KOPT-K1 (cell line): ENCODE data around the gene COLEC12.

Experiments
- H3K27ac ChIP-seq: fragments of 200-600 bp; sonication (generic); 2 replicates; pipeline ENCODE4 v1.5.1; 2016; ENCODE audit warnings: antibody characterized with exemption, mild to moderate bottlenecking, low read depth, low read length; ENCODE audit not compliant: poor library complexity, severe bottlenecking
- H3K36me3 ChIP-seq: fragments of 200-600 bp; sonication (generic); 2 replicates; pipeline ENCODE4 v1.5.1; 2017; ENCODE audit warnings: antibody characterized with exemption, mild to moderate bottlenecking, low read length, moderate library complexity; ENCODE audit not compliant: insufficient read depth
- H3K9me3 ChIP-seq: fragments of 200-600 bp; sonication (generic); 2 replicates; pipeline ENCODE4 v1.5.1; 2017; ENCODE audit warnings: antibody characterized with exemption, low read length, mild to moderate bottlenecking; ENCODE audit not compliant: insufficient read depth, poor library complexity, severe bottlenecking

Gene COLEC12

DNA sequence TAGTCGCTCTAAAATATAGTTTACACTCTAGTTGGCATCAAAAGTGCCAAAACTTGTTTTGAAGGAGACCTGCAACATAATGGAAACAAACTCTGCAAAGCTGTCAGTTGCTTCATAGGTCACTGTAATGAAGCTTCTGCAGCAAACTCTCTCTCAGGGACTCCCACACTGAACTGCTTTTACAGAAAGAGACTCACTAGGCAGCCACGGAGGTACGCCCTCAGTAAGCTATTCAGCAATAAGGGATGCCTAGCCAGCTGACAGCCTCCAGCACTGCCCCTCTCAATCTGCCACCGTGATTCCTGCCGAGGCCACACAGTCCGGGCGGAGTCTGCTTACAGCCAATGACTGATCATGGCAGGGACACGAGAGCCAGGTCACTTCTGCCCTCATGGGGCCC is 51.1 kb downstream of the COLEC12 start:
- H3K27ac ChIP-seq = no peak overlapping the region

DNA sequence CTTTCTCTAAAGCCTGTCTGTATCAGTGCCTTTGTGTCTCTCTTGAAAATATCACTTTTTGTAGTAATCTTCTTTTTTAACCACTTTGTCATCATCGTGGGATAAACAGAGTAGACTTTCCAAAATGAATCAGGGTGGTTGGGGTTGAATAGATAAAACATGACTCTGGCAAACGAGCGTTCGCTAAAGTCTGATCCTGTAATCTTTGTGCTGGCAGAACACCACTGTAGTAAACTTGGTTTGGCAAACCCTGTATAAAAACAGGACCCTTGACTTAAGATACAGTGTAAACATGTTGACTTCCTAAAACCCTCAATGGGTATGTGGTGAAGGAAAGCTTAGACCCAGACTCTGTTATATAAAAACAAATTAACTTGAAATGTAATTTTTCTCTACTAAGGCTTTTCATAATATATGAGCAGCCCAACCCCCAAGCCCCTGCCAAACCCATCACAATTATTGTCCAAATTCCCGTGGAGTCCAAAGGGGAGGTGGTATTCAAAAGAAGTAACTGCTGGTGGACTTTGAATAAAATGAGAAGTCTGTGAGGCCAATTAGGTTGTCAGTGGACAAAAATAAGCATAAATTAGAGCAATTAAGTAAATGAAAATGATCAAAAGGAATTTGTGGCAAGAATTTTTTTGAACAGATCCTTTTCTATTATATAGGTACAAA is 52.2 kb downstream of the COLEC12 start:
- no peaks in the 10 kb centered on the region for H3K36me3 ChIP-seq
- H3K9me3 ChIP-seq = peaks cover 23% of the 10 kb centered on the region
- no peak overlapping the region for H3K27ac ChIP-seq

More for the DNA sequence above, 51.1 kb downstream of the COLEC12 start:
- peaks cover 23% of the 10 kb centered on the region for H3K9me3 ChIP-seq
- no peaks in the 10 kb centered on the region for H3K36me3 ChIP-seq

DNA sequence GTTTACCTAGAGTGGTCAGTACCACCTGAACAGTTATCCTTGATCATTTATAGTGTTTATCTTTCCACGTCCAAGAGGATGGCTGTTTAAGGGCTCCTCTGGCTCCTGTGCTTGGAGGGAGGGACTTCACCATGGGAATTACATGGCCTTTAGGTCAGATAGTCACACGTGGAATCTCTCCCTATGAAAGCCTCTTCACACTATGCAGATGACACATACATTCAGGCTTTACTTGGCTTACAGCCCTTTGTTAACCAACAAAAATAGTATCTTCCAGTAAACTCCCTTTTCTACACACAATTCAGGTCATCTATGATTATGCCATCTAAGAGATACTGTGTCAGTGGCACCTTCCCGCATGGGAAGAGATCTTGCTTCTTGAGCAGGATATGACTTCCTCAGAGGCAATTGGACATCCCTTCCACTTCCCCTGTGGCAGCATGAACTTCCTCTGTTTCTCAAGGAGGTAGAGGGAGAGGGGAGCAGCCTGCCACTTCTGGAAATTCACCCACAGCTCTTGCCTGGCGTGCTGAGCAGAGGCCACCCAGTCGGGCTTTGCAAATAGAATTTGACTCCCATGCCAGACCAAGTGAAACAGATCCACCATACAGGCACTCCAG is 53.5 kb downstream of the COLEC12 start:
- Histone ChIP-seq H3K36me3 (no peaks in the 10 kb centered on the region), H3K9me3 (peaks cover 15% of the 10 kb centered on the region), H3K27ac (no peak overlapping the region)

DNA sequence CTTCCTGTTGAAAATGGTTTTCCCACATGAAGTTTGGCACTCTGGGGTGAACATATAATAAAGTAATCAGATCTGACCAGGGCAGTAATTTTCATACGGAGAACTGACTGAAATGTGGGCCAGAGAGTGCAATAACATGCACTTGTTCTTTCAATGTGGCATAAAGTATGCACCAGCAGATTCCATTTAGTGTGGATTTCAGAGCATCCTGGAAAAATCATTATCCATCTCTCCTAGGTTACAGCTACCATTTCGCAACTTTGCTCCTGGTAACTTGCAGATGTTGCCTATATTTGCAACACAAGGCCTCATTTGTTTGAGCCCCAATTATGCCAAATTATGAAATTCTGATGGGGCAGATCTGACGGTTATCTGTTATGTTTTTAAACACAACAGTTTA is 55.4 kb downstream of the COLEC12 start:
- no peak overlapping the region for H3K27ac ChIP-seq
- no peaks in the 10 kb centered on the region for H3K36me3 ChIP-seq
- no peaks in the 10 kb centered on the region for H3K9me3 ChIP-seq

DNA sequence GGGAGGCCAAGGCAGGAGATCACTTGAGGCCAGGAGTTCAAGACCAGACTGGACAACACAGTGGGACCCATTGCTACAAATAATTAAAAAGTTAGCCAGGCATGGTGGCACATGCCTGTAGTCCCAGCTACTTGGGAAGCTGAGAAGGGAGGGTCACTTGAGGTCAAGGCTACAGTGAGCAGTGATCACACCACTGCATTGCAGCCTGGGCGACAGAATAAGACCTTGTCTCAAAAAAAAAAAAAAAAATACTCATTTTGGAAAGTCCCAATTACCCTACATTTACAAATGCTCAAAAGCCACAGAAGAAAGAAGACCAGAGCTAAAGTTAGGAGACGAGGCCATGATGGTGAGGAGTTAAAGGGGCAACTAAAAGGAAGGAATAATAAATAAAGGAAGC is 61.9 kb downstream of the COLEC12 start:
- Histone ChIP-seq H3K36me3 (no peaks in the 10 kb centered on the region), H3K27ac (no peak overlapping the region)

DNA sequence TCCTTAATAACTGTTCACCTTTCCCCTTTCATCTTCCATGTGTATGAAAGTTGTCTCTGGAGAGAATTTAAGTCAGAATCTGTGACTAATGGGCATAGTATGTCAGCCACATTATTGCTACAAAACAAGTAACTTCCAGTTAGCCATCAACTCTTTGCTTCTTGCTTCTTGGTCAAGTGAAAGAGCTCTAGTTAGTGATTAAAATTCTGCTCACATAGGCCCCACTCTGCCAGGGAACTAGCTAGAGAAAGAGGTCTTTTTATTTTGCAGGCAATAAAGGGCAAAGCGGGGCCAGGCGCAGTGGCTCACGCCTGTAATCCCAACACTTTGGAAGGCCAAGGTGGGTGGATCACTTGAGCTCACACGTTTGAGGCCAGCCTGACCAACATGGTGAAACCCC is 64.6 kb downstream of the COLEC12 start:
- Histone ChIP-seq H3K27ac (no peak overlapping the region), H3K9me3 (no peaks in the 10 kb centered on the region), H3K36me3 (no peaks in the 10 kb centered on the region)

More for the DNA sequence above, 61.9 kb downstream of the COLEC12 start:
- no peaks in the 10 kb centered on the region for H3K9me3 ChIP-seq

DNA sequence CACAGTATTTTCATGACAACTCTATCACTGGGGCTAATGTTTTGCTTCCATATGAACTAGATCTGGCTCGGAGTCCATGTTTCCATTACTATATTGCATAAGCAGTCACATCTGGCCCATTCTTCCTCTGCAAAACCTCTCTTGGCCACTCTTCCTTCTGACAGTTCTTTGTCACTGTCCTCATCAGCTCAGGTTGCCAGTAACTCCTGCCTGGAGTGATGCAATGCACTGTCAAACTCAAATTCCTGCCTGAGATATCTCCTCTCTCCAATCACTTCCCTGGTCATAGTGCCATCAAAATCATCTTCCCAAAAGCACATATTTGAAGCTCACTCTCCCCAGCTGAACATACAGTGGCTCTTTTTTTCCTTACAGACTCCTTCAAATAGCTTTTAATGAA is 66.1 kb downstream of the COLEC12 start:
- Histone ChIP-seq H3K27ac (no peak overlapping the region), H3K9me3 (no peaks in the 10 kb centered on the region), H3K36me3 (no peaks in the 10 kb centered on the region)

DNA sequence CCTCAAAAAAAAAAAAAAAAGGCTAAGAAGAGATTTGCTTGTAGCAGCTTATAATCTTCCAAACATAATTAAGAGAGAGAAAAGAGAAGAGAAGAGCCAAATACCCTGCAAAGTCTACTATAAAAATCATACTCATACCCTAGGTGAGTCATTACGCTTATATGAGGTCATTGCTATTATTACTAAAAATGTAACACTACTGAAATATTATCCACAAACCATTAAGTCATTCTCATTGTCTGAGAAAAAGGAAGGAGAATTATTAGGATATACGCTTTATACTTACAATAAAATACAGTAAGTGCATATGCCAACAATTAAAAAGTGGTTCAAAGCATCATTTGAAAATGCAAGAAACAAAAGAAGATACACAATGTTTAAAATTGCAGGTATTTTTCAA is 66.5 kb downstream of the COLEC12 start:
- no peaks in the 10 kb centered on the region for H3K9me3 ChIP-seq
- no peak overlapping the region for H3K27ac ChIP-seq
- H3K36me3 ChIP-seq = no peaks in the 10 kb centered on the region

DNA sequence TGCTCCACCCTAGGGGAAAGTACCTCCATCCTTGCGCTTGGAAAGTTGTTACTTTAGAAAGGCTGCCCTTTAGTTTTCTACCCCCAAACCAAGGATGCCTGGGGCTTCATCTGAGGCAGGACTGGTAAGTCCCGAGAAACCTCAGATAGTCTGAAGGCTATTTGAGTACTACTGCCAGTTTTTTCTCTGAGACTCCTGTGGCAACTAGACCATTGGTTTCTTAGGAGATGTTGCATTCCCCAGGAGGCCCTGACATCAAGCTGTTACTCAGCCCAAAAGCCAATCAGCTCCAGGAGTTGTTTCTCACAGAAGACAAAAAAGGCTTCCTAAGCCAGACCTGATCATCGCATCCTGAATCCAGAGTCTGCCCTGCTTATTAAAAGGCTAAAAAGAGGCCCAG is 67.2 kb downstream of the COLEC12 start:
- H3K27ac ChIP-seq = no peak overlapping the region
- no peaks in the 10 kb centered on the region for H3K9me3 ChIP-seq
- no peaks in the 10 kb centered on the region for H3K36me3 ChIP-seq

DNA sequence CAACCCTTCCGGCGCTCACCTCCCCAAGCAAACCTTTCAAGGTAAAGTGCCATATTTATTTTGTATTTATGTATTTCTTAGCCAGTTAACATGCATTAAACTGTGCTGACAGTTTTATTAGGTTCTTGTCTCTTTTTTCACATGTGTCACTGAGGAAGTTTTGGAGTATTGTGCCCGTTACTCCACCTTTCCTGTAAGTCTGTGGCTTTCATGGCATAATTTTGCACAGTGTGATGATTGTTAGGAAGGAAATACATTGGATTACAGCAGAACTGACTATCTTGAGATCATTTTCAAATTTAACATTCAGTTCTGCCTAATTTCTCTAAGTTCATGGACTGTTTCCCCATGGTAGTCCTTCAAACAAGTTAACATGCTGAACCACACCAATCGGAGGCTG is 67.7 kb downstream of the COLEC12 start:
- H3K27ac ChIP-seq = no peak overlapping the region
- H3K9me3 ChIP-seq = no peaks in the 10 kb centered on the region
- H3K36me3 ChIP-seq = no peaks in the 10 kb centered on the region

DNA sequence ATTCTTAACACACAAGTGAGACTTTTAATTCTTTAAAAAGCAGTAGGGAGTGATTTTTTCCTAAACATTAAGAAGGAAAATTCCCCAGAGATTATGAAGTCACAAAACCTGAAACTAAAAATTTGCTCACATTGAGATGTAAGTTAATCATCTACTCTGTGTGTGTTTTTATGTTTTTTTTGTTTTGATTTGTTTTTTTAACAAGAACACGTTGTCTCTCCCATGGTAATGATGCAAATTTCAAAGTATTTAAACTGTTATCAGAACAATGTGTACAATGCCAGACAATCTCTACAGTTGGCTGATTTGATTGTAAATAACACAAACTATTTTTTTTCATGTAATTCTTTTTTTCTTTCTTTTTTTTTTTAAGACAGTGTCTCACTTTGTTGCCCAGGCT is 71.5 kb downstream of the COLEC12 start:
- no peak overlapping the region for H3K27ac ChIP-seq
- H3K36me3 ChIP-seq = no peaks in the 10 kb centered on the region
- no peaks in the 10 kb centered on the region for H3K9me3 ChIP-seq

DNA sequence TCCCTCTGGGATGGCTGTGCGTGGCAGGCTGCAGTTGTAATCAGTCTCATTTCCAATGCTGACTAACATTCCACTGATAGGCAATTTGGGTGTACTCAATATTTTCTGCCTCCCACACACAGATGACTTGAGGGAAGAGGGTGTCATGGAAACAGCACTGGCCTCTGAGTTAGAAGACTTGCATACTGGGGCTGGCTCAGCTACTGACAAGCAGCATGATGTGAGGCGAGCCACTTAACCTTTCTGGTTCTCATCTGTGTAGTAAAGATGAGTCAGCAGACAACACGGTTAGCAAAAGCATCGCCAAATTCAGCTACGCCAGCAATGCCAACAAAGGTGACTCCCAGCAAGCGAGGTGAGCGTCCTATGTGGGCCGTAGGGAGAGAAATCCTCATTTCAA is 73.5 kb downstream of the COLEC12 start:
- H3K9me3 ChIP-seq = no peaks in the 10 kb centered on the region
- H3K27ac ChIP-seq = no peak overlapping the region
- no peaks in the 10 kb centered on the region for H3K36me3 ChIP-seq

DNA sequence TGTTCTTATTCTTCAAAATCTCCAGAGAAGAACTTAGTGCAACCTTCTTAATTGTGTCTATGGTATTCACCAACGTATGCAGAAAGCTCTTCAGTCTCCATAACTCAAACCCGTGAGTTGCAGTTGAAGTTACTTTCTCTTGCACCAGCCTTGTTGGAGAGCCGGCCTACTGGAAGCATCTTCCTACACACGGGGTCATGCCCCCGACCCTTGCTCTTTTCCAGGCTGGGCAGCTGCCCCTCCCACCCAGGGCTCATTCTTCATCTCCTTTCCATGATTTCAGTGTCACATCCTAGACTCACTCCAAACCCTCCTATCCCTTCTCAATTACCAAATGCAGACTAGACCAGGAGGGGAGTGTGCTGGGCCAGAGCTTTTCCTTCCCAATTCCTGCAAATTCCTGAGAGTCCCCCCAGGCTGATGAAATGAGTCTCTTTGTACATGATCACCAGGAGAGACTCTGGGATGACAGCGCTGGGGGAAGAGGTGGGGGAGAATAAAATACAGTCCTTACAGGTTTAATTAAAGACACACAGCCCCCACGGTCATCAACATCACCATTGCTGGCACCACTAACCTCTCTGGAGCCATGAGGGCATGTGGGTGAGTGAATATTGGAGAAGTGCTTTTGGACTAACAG is 75.3 kb downstream of the COLEC12 start:
- no peaks in the 10 kb centered on the region for H3K9me3 ChIP-seq
- no peaks in the 10 kb centered on the region for H3K36me3 ChIP-seq
- no peak overlapping the region for H3K27ac ChIP-seq

DNA sequence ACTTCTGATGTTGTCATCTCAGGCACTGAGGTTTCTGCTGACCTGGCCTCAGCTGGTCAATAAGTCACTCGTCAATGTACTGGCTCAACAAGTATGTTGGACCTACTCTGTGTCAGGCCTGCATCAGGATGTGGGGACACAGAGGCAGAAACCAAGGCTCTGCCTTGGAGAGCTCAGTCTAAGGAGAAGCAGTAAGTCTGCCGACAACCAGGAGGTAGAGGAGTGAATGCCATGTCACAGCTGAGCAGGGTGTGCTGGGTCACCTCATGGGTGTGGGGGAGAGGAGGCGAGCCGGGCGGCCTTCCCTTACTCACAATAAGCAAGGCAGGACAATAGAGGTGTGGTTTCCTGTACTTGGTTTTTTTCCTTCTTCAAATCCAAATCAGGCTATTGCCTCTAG is 75.8 kb downstream of the COLEC12 start:
- H3K9me3 ChIP-seq = no peaks in the 10 kb centered on the region
- no peaks in the 10 kb centered on the region for H3K36me3 ChIP-seq
- H3K27ac ChIP-seq = no peak overlapping the region

DNA sequence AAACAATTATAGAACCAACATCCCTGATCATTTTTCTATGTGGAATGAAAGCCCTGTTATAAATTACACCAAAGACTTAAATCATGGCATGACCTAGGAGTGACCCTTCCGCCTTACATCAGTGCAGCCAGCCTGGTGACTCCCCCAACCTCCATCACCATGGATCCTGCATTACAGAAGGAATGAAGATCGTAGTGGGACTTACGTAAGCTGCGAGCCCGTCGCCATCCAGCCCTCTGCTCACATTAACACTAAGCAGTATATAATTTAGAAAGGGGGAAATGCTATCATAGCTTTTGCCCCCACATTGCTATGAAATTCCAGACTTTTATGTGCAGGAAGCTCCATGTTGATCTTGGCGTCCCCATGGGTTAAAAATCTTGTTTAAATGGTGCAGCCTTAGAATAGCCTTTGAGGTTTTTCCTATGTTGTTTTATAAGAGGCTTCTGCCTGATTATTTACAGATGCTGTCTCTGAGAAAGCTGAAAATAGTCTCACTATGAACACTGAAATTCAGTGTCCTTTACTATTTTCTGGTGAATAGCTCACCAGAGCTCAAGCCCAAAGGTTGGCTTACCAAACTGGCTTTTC is 76.3 kb downstream of the COLEC12 start:
- no peak overlapping the region for H3K27ac ChIP-seq
- H3K9me3 ChIP-seq = no peaks in the 10 kb centered on the region
- H3K36me3 ChIP-seq = no peaks in the 10 kb centered on the region
